CD8-positive, alpha-beta memory T cell (primary cell): ENCODE measurements around the gene DUSP18. TPM values are rescaled to one million over a fixed set of nuclear protein-coding genes. Genes with fewer than 3 reads are reported as not detected.
A peak's percentile ranks its signal among the peaks of the same experiment; 100 is the strongest.

Experiments used
- CTCF ChIA-PET: fragments of 350-600 bp; sonication (Branson Sonifier 250); formaldehyde crosslinking; loops from one replicate; lab custom pipeline; 2021; ENCODE audit warnings: antibody characterized with exemption; lab: Charles Lee
- POLR2A ChIA-PET: fragments of 350-600 bp; sonication (Branson Sonifier 250); formaldehyde crosslinking; loops from one replicate; lab custom pipeline; 2021; ENCODE audit warnings: antibody characterized with exemption; lab: Charles Lee
- DNase-seq, 5 donors: peaks; one replicate each; pipeline versions ENCODE4 v3.0.0 to v3.0.0-alpha.2; 2020 to 2022; ENCODE audit warnings: mixed read lengths in 1 of 5
- H3K27ac ChIP-seq: one replicate; pipeline ENCODE4 v1.7.0; 2013; ENCODE audit warnings: low read depth, mild to moderate bottlenecking, low read length, moderate library complexity
- H3K27me3 ChIP-seq: 2 replicates; pipeline ENCODE4 v1.7.0; 2013; ENCODE audit warnings: low read length, mild to moderate bottlenecking; ENCODE audit not compliant: insufficient read depth, poor library complexity, severe bottlenecking
- H3K36me3 ChIP-seq: 2 replicates; pipeline ENCODE4 v1.7.0; 2013; ENCODE audit warnings: mild to moderate bottlenecking, low read length, moderate library complexity; ENCODE audit not compliant: insufficient read depth
- H3K4me1 ChIP-seq: 2 replicates; pipeline ENCODE4 v1.7.0; 2013; ENCODE audit warnings: mild to moderate bottlenecking, low read length, moderate library complexity; ENCODE audit not compliant: insufficient read depth
- H3K4me3 ChIP-seq: 2 replicates; pipeline ENCODE4 v1.7.0; 2013; ENCODE audit warnings: mild to moderate bottlenecking, low read length
- H3K9me3 ChIP-seq: 2 replicates; pipeline ENCODE4 v1.7.0; 2013; ENCODE audit warnings: mild to moderate bottlenecking, low read length
- H3K27ac Mint-ChIP-seq, 8 donors: one replicate each; pipeline ENCODE4 v1.8.0; 2020 to 2021; ENCODE audit warnings: mixed read lengths in 8 of 8, mild to moderate bottlenecking in 6 of 8, inconsistent platforms in 3 of 8, moderate library complexity in 3 of 8
- H3K27me3 Mint-ChIP-seq, 2 donors: one replicate each; pipeline ENCODE4 v1.8.0; 2020 to 2021; ENCODE audit warnings: mixed read lengths in 2 of 2, mild to moderate bottlenecking in 1 of 2, moderate library complexity in 1 of 2
- H3K36me3 Mint-ChIP-seq, 3 donors: one replicate each; pipeline ENCODE4 v1.8.0; 2020 to 2021; ENCODE audit warnings: mixed read lengths in 3 of 3, inconsistent platforms in 1 of 3, mild to moderate bottlenecking in 1 of 3
- H3K4me1 Mint-ChIP-seq, 3 donors: one replicate each; pipeline ENCODE4 v1.8.0; 2020 to 2021; ENCODE audit warnings: mixed read lengths in 3 of 3, inconsistent platforms in 1 of 3, mild to moderate bottlenecking in 1 of 3
- H3K4me3 Mint-ChIP-seq, 7 donors: one replicate each; pipeline ENCODE4 v1.8.0; 2020 to 2021; ENCODE audit warnings: mixed read lengths in 7 of 7, mild to moderate bottlenecking in 6 of 7, moderate library complexity in 4 of 7, inconsistent platforms in 2 of 7
- H3K9me3 Mint-ChIP-seq, 5 donors: one replicate each; pipeline ENCODE4 v1.8.0; 2020 to 2022; ENCODE audit warnings: mixed read lengths in 5 of 5, mild to moderate bottlenecking in 3 of 5, moderate library complexity in 2 of 5, inconsistent platforms in 1 of 5
- polyA plus RNA-seq: library from polyadenylated mRNA; unstranded; fragments of 300-500 nt; fragmentation: Illumina TruSeq; gene quantifications from one replicate; pipeline ENCODE4 v1.2.3, GENCODE V29; 2021
- total RNA-seq, 2 experiments: library from RNA; stranded (reverse); gene quantifications; one replicate each; pipeline ENCODE4 v1.2.3, GENCODE V29; 2021

DUSP18 gene
- total and polyA plus RNA-seq, 3 experiments from 2014 or later, result 11.4 to 12.5 (median 12.3) TPM

- ChIA-PET POLR2A (no interaction called here), CTCF (no interaction called here)
- Mint-ChIP-seq H3K27me3 (peaks cover 7 to 15% of the 10 kb centered on the region in 2 donors), H3K4me1 (no peaks in the 10 kb centered on the region), H3K36me3 (no peaks in the 10 kb centered on the region), H3K9me3 (no peaks in the 10 kb centered on the region), H3K4me3 (no peak overlapping the region), H3K27ac (no peak overlapping the region)
- Histone ChIP-seq H3K9me3 (no peaks in the 10 kb centered on the region), H3K36me3 (no peaks in the 10 kb centered on the region), H3K4me1 (no peaks in the 10 kb centered on the region), H3K4me3 (no peak overlapping the region), H3K27me3 (no peaks in the 10 kb centered on the region), H3K27ac (no peak overlapping the region)
- DNase-seq, result no peak
These were observed 6.8 kb upstream of the DUSP18 start for GRCh38 chr22:30674482-30674881.

DNA sequence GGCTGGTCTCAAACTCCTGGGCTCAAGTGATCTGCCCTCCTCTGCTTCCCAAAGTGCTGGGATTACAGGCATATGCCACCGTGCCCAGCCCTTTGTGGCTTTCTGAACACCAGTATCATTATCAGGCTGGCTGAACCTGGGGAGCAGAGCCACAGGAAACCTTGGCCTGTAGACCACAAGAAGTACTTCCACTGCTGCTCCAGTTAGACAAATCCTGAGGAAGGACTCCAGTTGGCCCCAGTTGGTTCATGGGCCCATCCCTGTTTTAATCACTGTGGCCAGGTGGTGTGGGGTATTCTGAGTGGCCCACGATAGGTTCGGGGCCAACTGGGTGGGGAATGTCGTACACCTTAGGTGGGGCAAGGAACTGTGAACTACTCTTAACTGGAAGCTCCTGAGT is 5.5 kb upstream of the DUSP18 start:
- H3K27ac Mint-ChIP-seq, result no peak overlapping the region
- no peaks in the 10 kb centered on the region for H3K36me3 Mint-ChIP-seq
- Histone ChIP-seq H3K4me3 (no peak overlapping the region), H3K27ac (no peak overlapping the region), H3K27me3 (no peaks in the 10 kb centered on the region), H3K9me3 (no peaks in the 10 kb centered on the region), H3K36me3 (no peaks in the 10 kb centered on the region), H3K4me1 (peaks cover 4% of the 10 kb centered on the region)
- peak overlapping the region in 1 of 7 donors; percentile 59 for H3K4me3 Mint-ChIP-seq
- no peak for DNase-seq
- ChIA-PET POLR2A (no interaction called here), CTCF (interaction anchor here (1.3 kb wide), 1 partner anchor 38 kb away, joined by 4 read pairs; no protein-coding TSS in a partner anchor)
- H3K9me3 Mint-ChIP-seq, result no peaks in the 10 kb centered on the region
- H3K27me3 Mint-ChIP-seq, result peaks cover 5 to 15% of the 10 kb centered on the region in 2 donors
- peaks cover 4 to 7% (median 6%) of the 10 kb centered on the region in 3 donors for H3K4me1 Mint-ChIP-seq

DNA sequence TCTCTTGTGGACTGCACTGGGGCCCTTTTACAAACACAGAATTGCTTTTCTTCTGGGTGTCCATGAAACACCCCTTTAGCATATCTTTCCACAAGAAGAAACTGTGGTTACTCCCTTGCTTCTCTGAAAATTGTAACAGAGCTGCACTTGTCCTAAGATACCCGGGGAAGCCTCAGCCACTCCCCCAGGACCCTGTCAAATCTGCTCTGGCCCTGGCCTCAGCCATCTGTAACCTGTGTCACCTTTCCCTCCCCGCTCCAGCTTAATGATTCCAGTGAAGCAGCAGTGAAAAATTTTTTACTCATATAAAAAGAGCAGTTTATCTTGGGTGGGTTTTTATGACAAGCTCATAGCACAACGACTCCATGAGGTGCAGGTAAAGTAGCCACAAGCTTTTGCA is 3.4 kb upstream of the DUSP18 start:
- no peaks in the 10 kb centered on the region for H3K27me3 ChIP-seq
- H3K4me1 Mint-ChIP-seq, result peaks cover 14 to 21% (median 18%) of the 10 kb centered on the region in 3 donors
- ChIA-PET CTCF (no interaction called here), POLR2A (no interaction called here)
- peak overlapping the region in 1 of 7 donors; percentile 61 for H3K4me3 Mint-ChIP-seq
- peak overlapping the region in 2 of 8 donors; percentile 14 to 51 for H3K27ac Mint-ChIP-seq
- no peaks in the 10 kb centered on the region for H3K9me3 ChIP-seq
- H3K27me3 Mint-ChIP-seq, result peaks cover 0 to 2% of the 10 kb centered on the region in 2 donors
- no peaks in the 10 kb centered on the region for H3K36me3 ChIP-seq
- peaks cover 0 to 11% (median 0%) of the 10 kb centered on the region in 3 donors for H3K36me3 Mint-ChIP-seq
- H3K27ac ChIP-seq, result no peak overlapping the region
- no peak overlapping the region for H3K4me3 ChIP-seq
- H3K4me1 ChIP-seq, result peaks cover 17% of the 10 kb centered on the region
- DNase-seq, result no peak
- no peaks in the 10 kb centered on the region for H3K9me3 Mint-ChIP-seq

DNA sequence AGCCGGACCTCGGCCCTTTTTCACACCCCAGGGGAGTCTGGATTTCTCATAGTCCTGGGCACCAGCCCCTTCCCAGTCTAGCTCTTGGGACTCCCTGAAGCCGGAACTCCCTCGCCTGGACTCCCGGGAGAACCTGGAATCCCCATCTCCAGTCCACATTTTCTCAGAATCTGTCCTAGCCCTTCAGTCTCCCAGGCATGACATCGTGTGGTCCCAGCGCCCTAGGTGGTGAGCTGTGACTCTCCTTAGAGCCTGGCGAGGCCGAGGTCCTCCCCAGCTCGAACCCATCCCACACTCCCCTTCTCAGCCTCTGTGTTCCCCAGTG is 673 bp upstream of the DUSP18 start:
- Histone ChIP-seq H3K4me3 (peak overlapping the region; percentile 96), H3K36me3 (no peaks in the 10 kb centered on the region), H3K27me3 (no peaks in the 10 kb centered on the region), H3K9me3 (no peaks in the 10 kb centered on the region), H3K4me1 (peaks cover 20% of the 10 kb centered on the region), H3K27ac (peak overlapping the region; percentile 84)
- DNase-seq, result no peak
- peaks cover 23 to 36% (median 35%) of the 10 kb centered on the region in 3 donors for H3K4me1 Mint-ChIP-seq
- ChIA-PET POLR2A (no interaction called here), CTCF (interaction anchor here (2.0 kb wide), 1 partner anchor 32 kb away, joined by 14 read pairs; the partner anchor contains the start of gene SLC35E4)
- H3K27me3 Mint-ChIP-seq, result no peaks in the 10 kb centered on the region
- H3K36me3 Mint-ChIP-seq, result peaks cover 0 to 26% (median 7%) of the 10 kb centered on the region in 3 donors
- H3K27ac Mint-ChIP-seq, result peak overlapping the region in 6 of 8 donors; percentile 62 to 97 (median 92)
- peak overlapping the region; percentile 89 to 98 (median 95) for H3K4me3 Mint-ChIP-seq
- H3K9me3 Mint-ChIP-seq, result no peaks in the 10 kb centered on the region

GRCh38 chr22:30667107-30667493 is 575 bp downstream of the DUSP18 start:
- no peak for DNase-seq
- no peaks in the 10 kb centered on the region for H3K9me3 ChIP-seq
- peaks cover 20% of the 10 kb centered on the region for H3K4me1 ChIP-seq
- Mint-ChIP-seq H3K36me3 (peaks cover 0 to 38% (median 14%) of the 10 kb centered on the region in 3 donors), H3K4me3 (peak overlapping the region; percentile 89 to 98 (median 95)), H3K4me1 (peaks cover 23 to 42% (median 38%) of the 10 kb centered on the region in 3 donors), H3K27ac (peak overlapping the region; percentile 52 to 97 (median 94)), H3K9me3 (no peaks in the 10 kb centered on the region), H3K27me3 (no peaks in the 10 kb centered on the region)
- ChIA-PET POLR2A (interaction anchor here (0.7 to 1.6 kb wide), 3 partner anchors 31 to 302 kb away, joined by 4 read pairs; partner anchors contain the start of genes MORC2, SLC35E4 and TUG1), CTCF (interaction anchor here (1.0 to 2.0 kb wide), 2 partner anchors 31 to 416 kb away, joined by 3 to 14 read pairs; partner anchors contain the start of gene SLC35E4)
- no peaks in the 10 kb centered on the region for H3K36me3 ChIP-seq
- H3K4me3 ChIP-seq, result peak overlapping the region; percentile 96
- H3K27me3 ChIP-seq, result no peaks in the 10 kb centered on the region
- H3K27ac ChIP-seq, result peak overlapping the region; percentile 84

- no peaks in the 10 kb centered on the region for H3K36me3 ChIP-seq
- H3K27ac ChIP-seq, result no peak overlapping the region
- Mint-ChIP-seq H3K4me1 (peaks cover 23 to 47% (median 38%) of the 10 kb centered on the region in 3 donors), H3K9me3 (no peaks in the 10 kb centered on the region), H3K4me3 (peak overlapping the region; percentile 18 to 96 (median 89)), H3K27ac (peak overlapping the region in 5 of 8 donors; percentile 32 to 89 (median 40)), H3K36me3 (peaks cover 0 to 48% (median 16%) of the 10 kb centered on the region in 3 donors), H3K27me3 (no peaks in the 10 kb centered on the region)
- no peak overlapping the region for H3K4me3 ChIP-seq
- DNase-seq, result no peak
- no peaks in the 10 kb centered on the region for H3K27me3 ChIP-seq
- POLR2A ChIA-PET, result no interaction called here
- CTCF ChIA-PET, result no interaction called here
- H3K4me1 ChIP-seq, result peaks cover 20% of the 10 kb centered on the region
- H3K9me3 ChIP-seq, result no peaks in the 10 kb centered on the region
These were observed 1.9 kb downstream of the DUSP18 start for GRCh38 chr22:30665786-30666185.

DNA sequence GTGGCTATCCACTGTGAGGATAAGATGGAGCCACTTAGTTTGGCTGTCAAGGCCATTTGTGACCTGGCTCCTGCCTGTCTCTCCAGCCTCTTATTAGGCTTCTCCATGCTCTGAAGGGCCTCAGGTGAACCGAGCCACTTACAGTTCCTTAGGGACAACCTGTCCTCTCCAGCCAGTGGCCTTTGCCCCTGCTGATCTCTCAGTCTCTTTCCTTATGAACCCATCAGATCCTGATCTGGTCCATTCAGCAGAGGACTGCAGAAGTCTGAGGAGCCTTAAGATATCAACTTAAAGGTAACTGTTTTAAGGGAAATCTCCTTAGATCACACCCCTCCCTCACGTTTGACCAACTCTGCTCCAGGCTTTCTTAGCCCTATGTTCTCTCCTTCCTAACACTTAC is 2.4 kb downstream of the DUSP18 start:
- Histone ChIP-seq H3K27me3 (no peaks in the 10 kb centered on the region), H3K36me3 (no peaks in the 10 kb centered on the region), H3K9me3 (no peaks in the 10 kb centered on the region), H3K27ac (no peak overlapping the region), H3K4me3 (no peak overlapping the region), H3K4me1 (peaks cover 20% of the 10 kb centered on the region)
- DNase-seq, result no peak
- Mint-ChIP-seq H3K4me3 (peak overlapping the region in 3 of 7 donors; percentile 0 to 96 (median 18)), H3K27ac (peak overlapping the region in 1 of 8 donors; percentile 10), H3K27me3 (no peaks in the 10 kb centered on the region), H3K9me3 (no peaks in the 10 kb centered on the region), H3K4me1 (peaks cover 25 to 49% (median 41%) of the 10 kb centered on the region in 3 donors), H3K36me3 (peaks cover 0 to 52% (median 19%) of the 10 kb centered on the region in 3 donors)
- ChIA-PET CTCF (no interaction called here), POLR2A (no interaction called here)

DNA sequence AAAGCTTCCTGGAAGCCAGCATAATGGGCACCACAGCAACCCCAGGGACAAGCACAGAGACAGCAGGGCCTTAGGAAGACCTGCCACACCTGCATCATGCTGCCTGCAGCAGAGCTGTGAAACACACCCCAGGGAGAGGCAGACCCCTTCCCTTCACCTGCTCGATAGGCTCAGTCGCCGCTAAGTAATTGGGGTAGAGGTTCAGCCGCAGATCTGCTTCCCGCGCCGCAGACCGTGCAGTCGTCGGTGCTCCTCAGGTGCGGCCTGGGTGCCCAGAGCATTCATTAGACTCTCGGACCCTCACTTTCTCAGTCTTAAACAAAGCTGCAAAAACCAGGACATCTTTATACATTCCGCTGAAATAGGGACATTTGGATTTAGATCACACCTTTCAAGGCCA is 2.9 kb downstream of the DUSP18 start:
- peaks cover 0 to 56% (median 22%) of the 10 kb centered on the region in 3 donors for H3K36me3 Mint-ChIP-seq
- Histone ChIP-seq H3K27ac (no peak overlapping the region), H3K36me3 (no peaks in the 10 kb centered on the region), H3K4me3 (no peak overlapping the region), H3K9me3 (no peaks in the 10 kb centered on the region), H3K4me1 (peaks cover 20% of the 10 kb centered on the region), H3K27me3 (no peaks in the 10 kb centered on the region)
- peaks cover 25 to 53% (median 41%) of the 10 kb centered on the region in 3 donors for H3K4me1 Mint-ChIP-seq
- no peaks in the 10 kb centered on the region for H3K9me3 Mint-ChIP-seq
- no peak for DNase-seq
- ChIA-PET CTCF (interaction anchor here (0.9 kb wide), 1 partner anchor 30 kb away, joined by 3 read pairs; no protein-coding TSS in a partner anchor), POLR2A (no interaction called here)
- H3K27ac Mint-ChIP-seq, result peak overlapping the region in 1 of 8 donors; percentile 42
- H3K4me3 Mint-ChIP-seq, result peak overlapping the region in 1 of 7 donors; percentile 52
- no peaks in the 10 kb centered on the region for H3K27me3 Mint-ChIP-seq
